ENCODE data around the gene ZNFX1. TPM values are rescaled to one million over a fixed set of nuclear protein-coding genes. Genes with fewer than 3 reads are reported as not detected.
"Not testable (repeated sequence)": the region's sequence is repeated elsewhere in the genome, so short reads cannot be mapped to it uniquely, and the experiment has no call there.

Gene ZNFX1
- total RNA-seq, 2 donors from 2014 or later, result 31.2 to 36.6 TPM

GRCh38 chr20:49303065-49303552, 25.3 kb upstream of the ZNFX1 start:
- ATAC-seq (peak in 1 of 2 donors; percentile 29), DNase-seq (ENCODE audit: low spot score in 2 of 2) (no peak)
- no peaks in the 10 kb centered on the region for H3K9me3 Mint-ChIP-seq
- H3K36me3 Mint-ChIP-seq, result no peaks in the 10 kb centered on the region
- H3K27ac Mint-ChIP-seq, result no peak overlapping the region

- Mint-ChIP-seq H3K9me3 (no peaks in the 10 kb centered on the region), H3K27ac (peak overlapping the region in 1 of 2 donors; percentile 85), H3K36me3 (peaks cover 0 to 4% of the 10 kb centered on the region in 2 donors)
- ATAC-seq, result peak in 1 of 2 donors; percentile 18
- no peak for DNase-seq (ENCODE audit: low spot score in 2 of 2)
Observed at GRCh38 chr20:49297605-49298530, 20.0 kb upstream of the ZNFX1 start.

DNA sequence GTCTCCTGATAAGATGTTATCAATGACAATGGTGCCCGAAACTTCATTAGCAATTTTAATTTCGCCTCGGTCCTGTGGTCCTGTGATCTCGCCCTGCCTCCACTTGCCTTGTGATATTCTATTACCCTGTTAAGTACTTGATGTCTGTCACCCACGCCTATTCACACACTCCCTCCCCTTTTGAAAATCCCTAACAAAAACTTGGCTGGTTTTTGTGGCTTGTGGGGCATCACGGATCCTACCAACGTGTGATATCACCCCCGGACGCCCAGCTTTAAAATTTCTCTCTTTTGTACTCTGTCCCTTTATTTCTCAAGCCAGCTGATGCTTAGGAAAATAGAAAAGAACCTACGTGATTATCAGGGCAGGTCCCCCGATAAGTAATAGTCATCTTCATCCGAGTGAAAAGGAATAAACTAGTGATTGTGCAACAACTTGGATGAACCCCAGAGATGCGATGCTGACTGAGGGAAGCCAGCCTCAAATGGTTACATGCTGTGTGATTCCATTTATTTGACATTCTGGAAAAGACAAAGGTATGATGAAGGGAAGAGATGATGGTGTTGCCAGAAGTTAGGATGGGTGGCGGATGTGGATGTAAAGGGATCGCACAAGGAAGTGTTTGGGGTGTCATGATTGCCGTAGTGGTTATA, 16.3 kb upstream of the ZNFX1 start:
- not testable (repeated sequence) for ATAC-seq; H3K36me3 Mint-ChIP-seq; DNase-seq (ENCODE audit: low spot score in 2 of 2); H3K9me3 Mint-ChIP-seq
- H3K27ac Mint-ChIP-seq, result peak overlapping the region in 1 of 2 donors; percentile 24

DNA sequence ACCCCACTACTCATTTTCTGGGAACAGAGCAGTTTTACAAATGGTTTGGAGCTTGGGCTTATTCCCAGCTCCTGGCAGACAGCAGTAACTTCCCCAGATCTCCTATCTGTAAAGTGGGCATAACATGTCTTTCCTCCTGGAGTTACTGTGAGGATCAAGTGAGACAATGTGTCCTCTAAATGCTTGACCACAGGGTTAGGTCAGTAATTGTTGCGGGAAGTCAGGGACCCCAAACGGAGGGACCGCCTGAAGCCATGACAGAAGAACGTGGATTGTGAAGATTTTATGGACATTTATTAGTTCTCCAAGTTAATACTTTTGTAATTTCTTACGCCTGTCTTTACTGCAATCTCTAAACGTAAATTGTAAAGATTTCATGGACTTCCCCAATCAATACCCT, 15.3 kb upstream of the ZNFX1 start:
- Mint-ChIP-seq H3K36me3 (peaks cover 12 to 19% of the 10 kb centered on the region in 2 donors), H3K9me3 (no peaks in the 10 kb centered on the region), H3K27ac (no peak overlapping the region)
- ATAC-seq (no peak), DNase-seq (ENCODE audit: low spot score in 2 of 2) (no peak)

GRCh38 chr20:49292010-49292409, 14.2 kb upstream of the ZNFX1 start:
- no peak for DNase-seq (ENCODE audit: low spot score in 2 of 2)
- Mint-ChIP-seq H3K27ac (peak overlapping the region; percentile 11 to 70), H3K9me3 (no peaks in the 10 kb centered on the region), H3K36me3 (peaks cover 18 to 30% of the 10 kb centered on the region in 2 donors)
- ATAC-seq, result peak in 1 of 2 donors; percentile 1

DNA sequence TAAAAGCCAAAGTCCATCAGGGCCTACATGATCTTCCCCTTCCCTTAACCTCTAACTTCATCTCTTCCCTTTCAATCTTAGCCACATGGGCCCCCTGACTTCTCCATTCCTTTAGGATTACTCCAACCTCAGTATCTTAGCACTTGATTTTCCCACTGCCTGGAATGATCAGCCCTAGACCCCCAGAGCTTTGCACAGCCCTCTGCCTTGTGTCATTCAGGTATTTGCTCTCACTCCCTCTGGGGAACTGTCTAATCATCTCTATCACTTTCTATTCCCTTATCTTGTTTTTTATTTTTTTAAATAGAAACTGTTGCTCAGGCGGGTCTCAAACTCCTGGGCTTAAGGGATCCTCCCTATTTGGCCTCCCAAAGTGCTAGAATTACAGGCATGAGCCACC, 13.3 kb upstream of the ZNFX1 start:
- no peak for DNase-seq (ENCODE audit: low spot score in 2 of 2)
- peak in 1 of 2 donors; percentile 7 for ATAC-seq
- peaks cover 26 to 38% of the 10 kb centered on the region in 2 donors for H3K36me3 Mint-ChIP-seq
- peak overlapping the region in 1 of 2 donors; percentile 50 for H3K27ac Mint-ChIP-seq
- H3K9me3 Mint-ChIP-seq, result no peaks in the 10 kb centered on the region

GRCh38 chr20:49290608-49291191, 12.8 kb upstream of the ZNFX1 start:
- ATAC-seq (peak in 1 of 2 donors; percentile 7), DNase-seq (ENCODE audit: low spot score in 2 of 2) (no peak)
- Mint-ChIP-seq H3K27ac (peak overlapping the region in 1 of 2 donors; percentile 50), H3K36me3 (peaks cover 30 to 43% of the 10 kb centered on the region in 2 donors), H3K9me3 (no peaks in the 10 kb centered on the region)

DNA sequence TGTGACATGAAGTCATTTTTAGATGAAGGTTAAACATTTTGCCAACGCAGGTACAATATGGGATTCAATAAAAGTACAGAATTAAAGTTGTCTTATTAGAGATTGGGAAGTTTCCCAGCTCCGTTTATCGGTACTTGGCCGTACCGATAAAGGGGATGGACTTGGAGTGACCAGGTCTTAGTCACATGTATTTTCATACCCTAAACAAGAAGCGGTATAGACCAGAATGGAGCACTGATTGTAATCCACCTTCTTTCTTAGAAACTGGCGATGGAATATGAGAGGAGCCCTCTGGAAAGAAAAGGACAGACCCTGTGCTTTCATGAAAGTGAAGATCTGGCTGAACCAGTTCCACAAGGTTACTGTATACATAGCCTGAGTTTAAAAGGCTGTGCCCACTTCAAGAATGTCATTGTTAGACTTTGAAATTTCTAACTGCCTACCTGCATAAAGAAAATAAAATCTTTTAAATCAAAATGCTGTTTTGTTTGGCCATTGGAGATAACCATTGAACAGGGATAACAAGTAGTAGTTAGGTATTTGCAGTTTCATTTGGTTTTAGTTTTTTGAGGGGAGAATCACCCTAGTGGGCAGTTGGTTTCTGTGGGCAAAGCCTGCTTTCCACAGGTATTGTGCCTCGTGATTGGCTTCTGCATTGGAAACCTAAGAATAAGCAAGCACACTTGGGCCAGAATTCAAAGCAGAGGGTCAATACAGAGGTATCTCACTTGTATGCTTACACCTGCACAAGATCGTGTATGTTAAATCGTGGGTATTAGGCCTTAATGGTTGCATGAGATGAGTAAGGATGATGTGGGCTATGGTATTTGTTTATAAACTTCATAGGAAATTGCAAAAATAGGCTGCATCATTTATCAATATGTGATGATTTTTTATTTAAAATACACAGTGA, 11.2 kb upstream of the ZNFX1 start:
- ATAC-seq, result no peak
- no peak for DNase-seq (ENCODE audit: low spot score in 2 of 2)
- H3K27ac Mint-ChIP-seq, result peak overlapping the region in 1 of 2 donors; percentile 73
- H3K36me3 Mint-ChIP-seq, result peaks cover 47 to 60% of the 10 kb centered on the region in 2 donors
- H3K9me3 Mint-ChIP-seq, result no peaks in the 10 kb centered on the region

DNA sequence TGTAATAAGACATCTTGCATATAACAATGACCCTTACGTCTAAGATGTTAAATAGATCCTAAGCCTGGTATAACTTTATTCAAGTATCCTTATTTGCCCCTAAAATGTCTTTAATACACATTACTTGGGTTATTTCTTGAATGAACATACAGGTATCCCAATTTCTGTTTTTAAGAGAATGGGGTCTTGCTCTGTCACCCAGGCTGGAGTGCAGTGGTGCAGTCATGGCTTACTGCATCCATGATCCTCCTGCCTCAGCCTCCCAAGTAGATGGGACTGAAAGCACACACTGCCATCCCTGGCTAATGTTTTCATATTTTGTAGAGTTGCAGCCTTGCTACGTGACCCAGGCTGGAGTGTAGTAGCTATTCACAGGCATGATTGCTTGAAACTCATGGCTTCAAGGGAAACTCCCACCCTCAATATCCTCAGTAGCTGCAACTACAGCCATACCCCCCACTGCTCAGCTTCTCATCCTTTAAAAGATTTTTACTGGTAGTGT, 10.4 kb upstream of the ZNFX1 start:
- Mint-ChIP-seq H3K27ac (peak overlapping the region; percentile 74 to 89), H3K9me3 (no peaks in the 10 kb centered on the region)
- peak in 1 of 2 donors; percentile 1 for ATAC-seq

DNA sequence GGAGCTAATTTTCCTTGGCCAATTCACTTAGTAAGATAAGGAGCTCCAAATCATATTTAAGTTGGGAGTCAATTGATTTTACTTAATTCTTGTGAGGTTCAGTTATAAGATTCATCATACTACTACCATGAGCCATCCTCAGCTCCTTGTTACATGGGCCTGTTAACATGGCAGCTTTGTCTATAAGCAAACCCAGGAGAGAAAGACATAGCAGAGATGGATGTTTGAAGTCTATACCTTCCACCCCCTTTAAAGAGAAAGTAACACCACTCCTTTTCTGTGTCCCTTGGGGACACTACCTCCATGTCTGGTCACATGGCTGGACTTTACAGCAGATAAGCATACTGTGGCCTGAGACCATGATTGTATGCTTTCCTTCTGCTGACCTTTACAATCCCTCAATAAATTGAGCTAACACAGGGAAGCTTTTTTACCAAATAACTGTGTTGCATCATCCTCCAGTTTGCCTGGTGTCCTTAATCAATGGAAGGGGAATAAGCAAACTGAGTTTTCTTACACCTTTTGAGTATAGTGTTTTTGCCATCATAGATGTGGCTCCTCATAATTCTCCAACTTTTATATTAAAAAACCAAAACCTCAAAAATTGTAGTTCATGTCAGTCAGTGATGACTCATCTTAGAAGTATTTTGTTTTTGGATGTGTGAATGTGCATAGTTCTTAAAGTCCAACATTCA, 9.8 kb upstream of the ZNFX1 start:
- Mint-ChIP-seq H3K9me3 (no peaks in the 10 kb centered on the region), H3K36me3 (peaks cover 60 to 73% of the 10 kb centered on the region in 2 donors), H3K27ac (peak overlapping the region; percentile 74 to 89)
- DNase-seq (ENCODE audit: low spot score in 2 of 2), result peak in 1 of 2 donors; percentile 13
- ATAC-seq, result peak; percentile 3 to 50

More for the DNA sequence above, 10.4 kb upstream of the ZNFX1 start:
- peak in 1 of 2 donors; percentile 28 for DNase-seq (ENCODE audit: low spot score in 2 of 2)
- peaks cover 54 to 67% of the 10 kb centered on the region in 2 donors for H3K36me3 Mint-ChIP-seq

DNA sequence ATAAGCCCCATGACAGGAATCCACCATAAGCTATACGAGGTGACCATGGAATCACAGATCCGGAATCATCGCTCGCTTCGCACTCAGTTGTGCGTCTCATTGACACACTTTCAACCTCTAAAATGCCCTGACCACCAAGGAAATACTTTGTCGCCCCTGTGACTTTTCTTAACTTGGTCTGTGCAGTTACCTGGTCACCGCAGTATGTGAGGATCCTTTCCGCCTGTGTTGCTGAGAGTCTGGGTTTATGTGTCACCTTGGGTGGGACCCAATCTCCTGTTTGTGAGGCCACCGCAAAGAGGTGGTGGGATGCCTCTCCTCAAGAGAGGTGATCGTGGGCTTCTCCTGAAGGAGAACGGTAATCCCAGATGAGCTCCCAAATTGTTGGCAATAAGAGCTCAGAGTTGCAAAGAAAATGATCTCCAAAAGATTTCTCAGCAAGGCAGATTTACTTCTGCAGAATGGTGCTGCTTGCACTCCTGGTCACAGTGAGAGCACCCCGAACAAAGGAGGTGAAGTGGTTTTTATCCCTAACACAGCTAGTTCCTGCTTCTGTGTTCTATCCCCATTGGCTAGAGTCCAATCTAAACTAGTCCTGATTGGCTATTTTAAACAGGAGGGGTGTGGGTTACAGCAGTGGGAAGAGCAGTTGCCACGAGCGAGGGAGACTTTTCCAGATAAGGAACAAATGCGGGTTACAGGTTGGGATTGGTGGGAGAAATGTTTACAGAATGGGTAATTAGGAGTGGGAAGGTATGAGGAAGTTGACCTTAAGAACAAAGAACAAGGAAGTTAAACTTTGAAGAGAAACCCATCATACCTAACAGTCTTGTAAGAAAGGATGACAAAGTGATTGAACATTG, 9.1 kb upstream of the ZNFX1 start:
- H3K36me3 Mint-ChIP-seq, result peaks cover 68 to 81% of the 10 kb centered on the region in 2 donors
- DNase-seq (ENCODE audit: low spot score in 2 of 2) (peak in 1 of 2 donors; percentile 38), ATAC-seq (peak in 1 of 2 donors; percentile 5)
- no peaks in the 10 kb centered on the region for H3K9me3 Mint-ChIP-seq
- peak overlapping the region; percentile 74 to 89 for H3K27ac Mint-ChIP-seq

GRCh38 chr20:49285813-49286494, 8.1 kb upstream of the ZNFX1 start:
- H3K36me3 Mint-ChIP-seq, result peaks cover 78 to 91% of the 10 kb centered on the region in 2 donors
- DNase-seq (ENCODE audit: low spot score in 2 of 2) (no peak), ATAC-seq (no peak)
- peak overlapping the region; percentile 74 to 89 for H3K27ac Mint-ChIP-seq
- H3K9me3 Mint-ChIP-seq, result peaks cover 0 to 7% of the 10 kb centered on the region in 2 donors

DNA sequence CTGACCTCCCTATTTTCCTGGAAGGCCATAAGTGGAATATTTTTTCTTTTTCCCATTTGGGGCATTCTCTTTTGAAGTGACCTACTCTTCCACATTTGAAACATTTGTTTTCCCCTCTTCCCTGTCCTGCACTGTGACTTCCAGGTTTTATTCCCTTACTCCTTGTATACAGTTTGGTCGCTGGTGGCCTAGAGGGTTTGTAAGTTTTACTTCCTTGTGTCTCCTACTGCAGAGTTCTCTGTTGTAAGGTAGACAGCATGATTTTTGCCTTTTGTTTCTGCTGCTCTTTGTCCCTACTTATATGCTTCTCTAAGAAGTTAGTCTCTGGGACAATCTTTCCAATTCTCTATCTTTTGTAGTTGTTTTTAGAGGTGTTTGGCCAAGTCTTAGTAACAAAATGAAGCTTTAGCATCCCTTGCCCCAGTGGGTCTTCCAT, 7.4 kb upstream of the ZNFX1 start:
- peaks cover 0 to 9% of the 10 kb centered on the region in 2 donors for H3K9me3 Mint-ChIP-seq
- no peak for DNase-seq (ENCODE audit: low spot score in 2 of 2)
- no peak for ATAC-seq
- peaks cover 84 to 97% of the 10 kb centered on the region in 2 donors for H3K36me3 Mint-ChIP-seq
- H3K27ac Mint-ChIP-seq, result peak overlapping the region; percentile 89 to 100

DNA sequence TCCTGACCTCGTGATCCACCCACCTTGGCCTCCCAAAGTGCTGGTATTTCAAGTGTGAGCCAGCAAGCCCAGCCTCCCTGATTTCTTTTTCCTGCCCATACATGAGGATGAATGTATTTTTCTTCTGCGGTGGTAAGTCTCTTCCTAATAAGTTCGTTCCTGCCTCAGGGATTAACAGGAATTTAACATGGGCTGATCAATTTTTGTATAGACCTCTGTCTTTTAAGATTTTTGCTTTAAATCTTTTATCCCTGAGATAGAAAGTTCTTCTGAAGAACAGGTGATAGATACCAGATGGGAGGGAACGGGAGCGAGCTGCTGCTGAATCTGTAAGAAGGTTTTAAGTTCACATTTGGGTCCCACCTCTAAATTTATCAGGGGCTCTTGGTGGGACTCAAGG, 7.0 kb upstream of the ZNFX1 start:
- peak overlapping the region; percentile 98 to 100 for H3K27ac Mint-ChIP-seq
- DNase-seq (ENCODE audit: low spot score in 2 of 2) (peak in 1 of 2 donors; percentile 13), ATAC-seq (no peak)
- peaks cover 0 to 9% of the 10 kb centered on the region in 2 donors for H3K9me3 Mint-ChIP-seq
- H3K36me3 Mint-ChIP-seq, result peaks cover 85 to 97% of the 10 kb centered on the region in 2 donors

Data from activated naive CD4-positive, alpha-beta T cell treated with anti-CD3 and anti-CD28 coated beads, Interleukin-2, amount 50 U/mL, for 72 hours (primary cell).